Mesendoderm (in vitro differentiated cells): ENCODE results near the gene CPNE8.

Experiments used
- DNase-seq: peaks from one replicate; pipeline ENCODE4 v3.0.0; 2013
- H2AK5ac ChIP-seq: 2 replicates; pipeline ENCODE4 v1.6.1; 2013; ENCODE audit warnings: low read length, inconsistent platforms
- H2BK120ac ChIP-seq: 2 replicates; pipeline ENCODE4 v1.6.1; 2013; ENCODE audit warnings: low read depth, mild to moderate bottlenecking, low read length, moderate library complexity, mixed read lengths
- H2BK15ac ChIP-seq: replicated peaks from 2 replicates; pipeline ENCODE4 v1.6.1; 2013; ENCODE audit warnings: low read depth, mild to moderate bottlenecking, moderate library complexity
- H2BK5ac ChIP-seq: 2 replicates; pipeline ENCODE4 v1.6.1; 2013; ENCODE audit warnings: low read length, inconsistent platforms
- H3K18ac ChIP-seq: 2 replicates; pipeline ENCODE4 v1.6.1; 2013; ENCODE audit warnings: mild to moderate bottlenecking, low read length, mixed read lengths
- H3K23ac ChIP-seq: one replicate; pipeline ENCODE4 v1.6.1; 2013; ENCODE audit warnings: low read length
- H3K27ac ChIP-seq: 2 replicates; pipeline ENCODE4 v1.5.1; 2013; ENCODE audit warnings: low read depth, mild to moderate bottlenecking, inconsistent platforms, low read length, moderate library complexity
- H3K27me3 ChIP-seq: 2 replicates; pipeline ENCODE4 v1.6.1; 2013; ENCODE audit warnings: low read length, control low read depth, mild to moderate bottlenecking, inconsistent platforms; ENCODE audit not compliant: insufficient read depth, poor library complexity
- H3K36me3 ChIP-seq: 2 replicates; pipeline ENCODE4 v1.6.1; 2013; ENCODE audit warnings: low read length, inconsistent platforms; ENCODE audit not compliant: control insufficient read depth, insufficient read depth
- H3K4ac ChIP-seq: one replicate; pipeline ENCODE4 v1.6.1; 2013; ENCODE audit warnings: low read depth, mild to moderate bottlenecking, low read length, moderate library complexity
- H3K4me1 ChIP-seq: 2 replicates; pipeline ENCODE4 v1.6.1; 2013; ENCODE audit warnings: low read depth, low read length, inconsistent platforms; ENCODE audit not compliant: control insufficient read depth
- H3K4me2 ChIP-seq: 2 replicates; pipeline ENCODE4 v1.6.1; 2013; ENCODE audit warnings: low read length
- H3K4me3 ChIP-seq: 2 replicates; pipeline ENCODE4 v1.5.1; 2013; ENCODE audit warnings: mild to moderate bottlenecking, low read length
- H3K56ac ChIP-seq: one replicate; pipeline ENCODE4 v1.6.1; 2013; ENCODE audit warnings: low read length
- H3K79me1 ChIP-seq: 2 replicates; pipeline ENCODE4 v1.6.1; 2013; ENCODE audit warnings: low read length, inconsistent platforms
- H3K79me2 ChIP-seq: 2 replicates; pipeline ENCODE4 v1.6.1; 2013; ENCODE audit warnings: mild to moderate bottlenecking, low read length; ENCODE audit not compliant: control insufficient read depth, insufficient read depth
- H3K9ac ChIP-seq: 2 replicates; pipeline ENCODE4 v1.6.1; 2013; ENCODE audit warnings: low read length, inconsistent platforms
- H4K5ac ChIP-seq: one replicate; pipeline ENCODE4 v1.6.1; 2013; ENCODE audit warnings: low read length
- H4K8ac ChIP-seq: one replicate; pipeline ENCODE4 v1.6.1; 2013; ENCODE audit warnings: low read depth, mild to moderate bottlenecking, control low read depth, low read length, moderate library complexity
- WGBS: extraction: QIAGEN DNeasy Blood & Tissue Kit; methylation state at CpG from one replicate; pipeline ENCODE4 v1.1.7; 2013; ENCODE audit warnings: low lambda C conversion rate, missing lambda C conversion rate; ENCODE audit not compliant: insufficient coverage; ENCODE audit errors: extremely low coverage; 5-methylcytosine and 5-hydroxymethylcytosine counted together

The CPNE8 gene

GRCh38 chr12:38713294-38713693 is 192.1 kb downstream of the CPNE8 start:
- DNase-seq = no peak
- H3K23ac ChIP-seq = no peak overlapping the region
- no peaks in the 10 kb centered on the region for H3K27me3 ChIP-seq
- no peak overlapping the region for H2AK5ac ChIP-seq
- no peak overlapping the region for H3K9ac ChIP-seq
- no peak overlapping the region for H3K4me3 ChIP-seq
- H2BK5ac ChIP-seq = no peak overlapping the region
- H3K4me2 ChIP-seq = no peak overlapping the region
- H2BK120ac ChIP-seq = no peak overlapping the region
- WGBS = no CpG with 5 or more reads among the region's 6 CpGs
- H3K27ac ChIP-seq = no peak overlapping the region
- H3K4me1 ChIP-seq = no peaks in the 10 kb centered on the region
- no peak overlapping the region for H3K56ac ChIP-seq
- no peak overlapping the region for H4K5ac ChIP-seq
- H2BK15ac ChIP-seq = no peak overlapping the region
- no peak overlapping the region for H3K4ac ChIP-seq
- H3K79me2 ChIP-seq = no peaks in the 10 kb centered on the region
- H3K79me1 ChIP-seq = no peaks in the 10 kb centered on the region
- no peak overlapping the region for H4K8ac ChIP-seq
- no peaks in the 10 kb centered on the region for H3K36me3 ChIP-seq
- no peak overlapping the region for H3K18ac ChIP-seq

GRCh38 chr12:38711054-38711453 is 194.3 kb downstream of the CPNE8 start:
- WGBS = no CpG with 5 or more reads among the region's 2 CpGs
- Histone ChIP-seq H3K4ac (no peak overlapping the region), H3K23ac (no peak overlapping the region), H4K8ac (no peak overlapping the region), H4K5ac (no peak overlapping the region), H2AK5ac (no peak overlapping the region), H2BK5ac (no peak overlapping the region), H3K4me2 (no peak overlapping the region), H3K9ac (no peak overlapping the region), H3K27ac (no peak overlapping the region), H3K4me1 (no peaks in the 10 kb centered on the region), H3K18ac (no peak overlapping the region), H3K56ac (no peak overlapping the region), H3K79me2 (no peaks in the 10 kb centered on the region), H3K27me3 (no peaks in the 10 kb centered on the region), H3K4me3 (no peak overlapping the region), H3K79me1 (no peaks in the 10 kb centered on the region), H2BK120ac (no peak overlapping the region), H2BK15ac (no peak overlapping the region), H3K36me3 (no peaks in the 10 kb centered on the region)
- no peak for DNase-seq

GRCh38 chr12:38708466-38708865 is 196.9 kb downstream of the CPNE8 start:
- H3K4me2 ChIP-seq = no peak overlapping the region
- no peak overlapping the region for H3K27ac ChIP-seq
- H3K23ac ChIP-seq = no peak overlapping the region
- no peaks in the 10 kb centered on the region for H3K79me2 ChIP-seq
- H3K18ac ChIP-seq = no peak overlapping the region
- no peak overlapping the region for H4K5ac ChIP-seq
- no peaks in the 10 kb centered on the region for H3K36me3 ChIP-seq
- H3K9ac ChIP-seq = no peak overlapping the region
- H3K4ac ChIP-seq = no peak overlapping the region
- no peak for DNase-seq
- no peak overlapping the region for H2BK120ac ChIP-seq
- H3K56ac ChIP-seq = no peak overlapping the region
- H3K79me1 ChIP-seq = no peaks in the 10 kb centered on the region
- H2BK5ac ChIP-seq = no peak overlapping the region
- no peaks in the 10 kb centered on the region for H3K4me1 ChIP-seq
- no peak overlapping the region for H3K4me3 ChIP-seq
- H2BK15ac ChIP-seq = no peak overlapping the region
- H2AK5ac ChIP-seq = no peak overlapping the region
- no peaks in the 10 kb centered on the region for H3K27me3 ChIP-seq
- H4K8ac ChIP-seq = no peak overlapping the region

GRCh38 chr12:38707648-38708047 is 197.7 kb downstream of the CPNE8 start:
- Histone ChIP-seq H3K36me3 (no peaks in the 10 kb centered on the region), H3K79me1 (no peaks in the 10 kb centered on the region), H3K4ac (no peak overlapping the region), H3K4me1 (no peaks in the 10 kb centered on the region), H3K56ac (no peak overlapping the region), H3K9ac (no peak overlapping the region), H4K5ac (no peak overlapping the region), H3K4me2 (no peak overlapping the region), H3K79me2 (no peaks in the 10 kb centered on the region), H3K18ac (no peak overlapping the region), H2AK5ac (no peak overlapping the region), H2BK5ac (no peak overlapping the region), H3K27me3 (no peaks in the 10 kb centered on the region), H2BK15ac (no peak overlapping the region), H4K8ac (no peak overlapping the region), H3K27ac (no peak overlapping the region), H3K23ac (no peak overlapping the region), H3K4me3 (no peak overlapping the region), H2BK120ac (no peak overlapping the region)
- no CpG with 5 or more reads among the region's 1 CpG for WGBS
- DNase-seq = no peak

- Histone ChIP-seq H3K4ac (no peak overlapping the region), H3K9ac (no peak overlapping the region), H3K18ac (no peak overlapping the region), H3K4me2 (no peak overlapping the region), H3K27ac (no peak overlapping the region), H2BK15ac (no peak overlapping the region), H3K27me3 (no peaks in the 10 kb centered on the region), H2BK5ac (no peak overlapping the region), H3K36me3 (no peaks in the 10 kb centered on the region), H4K5ac (no peak overlapping the region), H3K23ac (no peak overlapping the region), H3K79me2 (no peaks in the 10 kb centered on the region), H2BK120ac (no peak overlapping the region), H2AK5ac (no peak overlapping the region), H3K56ac (no peak overlapping the region), H3K4me1 (no peaks in the 10 kb centered on the region), H3K4me3 (no peak overlapping the region), H3K79me1 (no peaks in the 10 kb centered on the region), H4K8ac (no peak overlapping the region)
- no CpG with 5 or more reads among the region's 1 CpG for WGBS
- no peak for DNase-seq
Measured at GRCh38 chr12:38697289-38697688, 208.1 kb downstream of the CPNE8 start.

- no peak for DNase-seq
- Histone ChIP-seq H3K79me1 (no peaks in the 10 kb centered on the region), H3K9ac (no peak overlapping the region), H2BK5ac (no peak overlapping the region), H2BK15ac (no peak overlapping the region), H3K4me3 (no peak overlapping the region), H2BK120ac (no peak overlapping the region), H3K23ac (no peak overlapping the region), H2AK5ac (no peak overlapping the region), H3K56ac (no peak overlapping the region), H3K18ac (no peak overlapping the region), H3K4me1 (no peaks in the 10 kb centered on the region), H4K8ac (no peak overlapping the region), H3K27ac (no peak overlapping the region), H3K4ac (no peak overlapping the region), H3K27me3 (no peaks in the 10 kb centered on the region), H3K4me2 (no peak overlapping the region), H3K36me3 (no peaks in the 10 kb centered on the region), H3K79me2 (no peaks in the 10 kb centered on the region), H4K5ac (no peak overlapping the region)
- WGBS = no CpG with 5 or more reads among the region's 3 CpGs
Measured at GRCh38 chr12:38695057-38695456, 210.3 kb downstream of the CPNE8 start.
